HCT116 (cell line): Measurements from ENCODE around the gene ASF1A. TPM values are rescaled to one million over a fixed set of nuclear protein-coding genes. Genes with fewer than 3 reads are reported as not detected.

Experiments
- ATAC-seq: fragments of 200-7000 bp; cut with Tn5 transposase; 2 replicates; pipeline ENCODE4 v1.9.1; 2020; ENCODE audit warnings: mild to moderate bottlenecking, moderate library complexity
- BruUV-seq: library from RNA; stranded (reverse); fragments of 400-500 nt; replicated peaks from 2 replicates; lab custom pipeline; 2021; lab: Mats Ljungman, UMichigan
- CTCF ChIA-PET: fragments of 300-600 bp; sonication (Branson Sonifier 250); formaldehyde crosslinking; loops from one replicate; lab custom pipeline; 2021; ENCODE audit warnings: antibody characterized with exemption; lab: Charles Lee
- POLR2A ChIA-PET: fragments of 300-600, 350-600 bp; sonication (Branson Sonifier 250); formaldehyde crosslinking; loops from one replicate; lab custom pipeline; 2021; ENCODE audit warnings: antibody characterized with exemption; lab: Charles Lee
- RAD21 ChIA-PET, 2 experiments: fragments of 300-600 bp; sonication (Branson Sonifier 250); formaldehyde crosslinking; loops; one replicate each; lab custom pipeline; 2023; ENCODE audit warnings: low total read pairs in 2 of 2; ENCODE audit not compliant: uncharacterized antibody in 2 of 2, unreplicated experiment in 2 of 2, low non-redundant PET in 1 of 2; lab: Charles Lee
- DNase-seq: peaks from one replicate; pipeline ENCODE4 v3.0.0-alpha.2; 2010; ENCODE audit warnings: low read depth, low spot score
- H2AFZ ChIP-seq: fragments of 200-600 bp; shearing (Covaris generic), sonication (generic); 2 replicates; pipeline ENCODE4 v1.6.1; 2017; ENCODE audit warnings: low read depth, mixed run types, mixed read lengths, antibody characterized with exemption, low read length; ENCODE audit not compliant: poor library complexity, severe bottlenecking
- H3K27ac ChIP-seq: 2 replicates; pipeline ENCODE4 v1.5.1; 2012; ENCODE audit warnings: low read depth, low read length
- H3K27me3 ChIP-seq: fragments of 200-600 bp; sonication (generic); 2 replicates; pipeline ENCODE4 v1.6.1; 2016; ENCODE audit warnings: mixed run types, low read length, mixed read lengths; ENCODE audit not compliant: insufficient read depth
- H3K36me3 ChIP-seq, 2 experiments: fragments of 200-500 bp in 1 of 2; fragments of 200-600 bp in 1 of 2; sonication (Bioruptor generic) in 1 of 2; sonication (generic) in 1 of 2; 2 replicates each; pipeline versions ENCODE4 v1.5.1 to v1.6.1; 2014 to 2016; ENCODE audit warnings: low read length in 2 of 2, inconsistent platforms in 1 of 2, mixed read lengths in 1 of 2, mixed run types in 1 of 2; ENCODE audit not compliant: insufficient read depth in 2 of 2, control insufficient read depth in 1 of 2
- H3K4me1 ChIP-seq, 2 experiments: fragments of 200-600 bp in 1 of 2; sonication (generic) in 1 of 2; 2 replicates each; pipeline versions ENCODE4 v1.5.1 to v1.6.1; 2012 to 2017; ENCODE audit warnings: low read length in 2 of 2, inconsistent platforms in 1 of 2, mild to moderate bottlenecking in 1 of 2, mixed read lengths in 1 of 2, mixed run types in 1 of 2, moderate library complexity in 1 of 2; ENCODE audit not compliant: insufficient read depth in 2 of 2, control insufficient read depth in 1 of 2
- H3K4me2 ChIP-seq: fragments of 200-600 bp; sonication (generic); 2 replicates; pipeline ENCODE4 v1.6.1; 2017; ENCODE audit warnings: mixed run types, low read length, mixed read lengths
- H3K4me3 ChIP-seq, 2 experiments: fragments of 200-600 bp in 1 of 2; sonication (generic) in 1 of 2; replicated peaks in 1 of 2; 2 replicates each; pipeline ENCODE4 v1.5.1; 2011 to 2016; ENCODE audit warnings: low read length in 2 of 2, control low read depth in 1 of 2, low read depth in 1 of 2, mild to moderate bottlenecking in 1 of 2, mixed read lengths in 1 of 2, mixed run types in 1 of 2
- H3K79me2 ChIP-seq: fragments of 200-600 bp; sonication (generic); 2 replicates; pipeline ENCODE4 v1.6.1; 2017; ENCODE audit warnings: mild to moderate bottlenecking, mixed run types, low read length, moderate library complexity, mixed read lengths; ENCODE audit not compliant: insufficient read depth
- H3K9ac ChIP-seq: fragments of 200-600 bp; sonication (generic); 2 replicates; pipeline ENCODE4 v1.6.1; 2016; ENCODE audit warnings: low read length, mixed read lengths
- H3K9me2 ChIP-seq: fragments of 200-600 bp; sonication (generic), shearing (Covaris generic); 2 replicates; pipeline ENCODE4 v1.6.1; 2017; ENCODE audit warnings: mixed run types, mild to moderate bottlenecking, moderate library complexity; ENCODE audit not compliant: insufficient read depth
- H3K9me3 ChIP-seq, 2 experiments: fragments of 200-500 bp in 1 of 2; fragments of 200-600 bp in 1 of 2; sonication (Bioruptor generic) in 1 of 2; sonication (generic) in 1 of 2; 2 replicates each; pipeline ENCODE4 v1.6.1; 2014 to 2017; ENCODE audit warnings: low read length in 2 of 2, mixed read lengths in 2 of 2, inconsistent platforms in 1 of 2, low read depth in 1 of 2, mild to moderate bottlenecking in 1 of 2, mixed run types in 1 of 2, moderate library complexity in 1 of 2; ENCODE audit not compliant: control insufficient read depth in 1 of 2, insufficient read depth in 1 of 2
- H4K20me1 ChIP-seq: fragments of 200-600 bp; sonication (generic), shearing (Covaris generic); 2 replicates; pipeline ENCODE4 v1.6.1; 2017; ENCODE audit warnings: mixed run types, mild to moderate bottlenecking, moderate library complexity; ENCODE audit not compliant: insufficient read depth
- ATF3 ChIP-seq: IDR thresholded peaks from 2 replicates; pipeline ENCODE4 v1.6.1; 2012
- EGR1 ChIP-seq: IDR thresholded peaks from 2 replicates; pipeline ENCODE4 v1.6.1; 2012; ENCODE audit warnings: low read depth
- intact Hi-C: fragments of 100-400 bp; cut with micrococcal nuclease; formaldehyde crosslinking; loops from 2 replicates; pipeline ENCODE4 v1.10.0; 2022
- total RNA-seq: library from RNA; stranded (reverse); gene quantifications from one replicate; pipeline ENCODE4 v1.2.1, GENCODE V29; 2021; ENCODE audit not compliant: unreplicated experiment

ASF1A gene
- total RNA-seq, 1 experiment from 2014 or later, result 23.3 TPM

GRCh38 chr6:118856301-118856700, 37.7 kb upstream of the ASF1A start:
- Histone ChIP-seq H3K9me3 (no peaks in the 10 kb centered on the region), H3K79me2 (no peaks in the 10 kb centered on the region), H3K4me2 (no peak overlapping the region), H3K27ac (no peak overlapping the region), H3K36me3 (no peaks in the 10 kb centered on the region), H2AFZ (no peak overlapping the region), H4K20me1 (no peaks in the 10 kb centered on the region), H3K9ac (no peak overlapping the region), H3K9me2 (no peaks in the 10 kb centered on the region), H3K4me1 (no peaks in the 10 kb centered on the region), H3K27me3 (no peaks in the 10 kb centered on the region), H3K4me3 (no peak overlapping the region)
- CTCF ChIA-PET, result no interaction called here
- no peak for TF ChIP-seq EGR1
- POLR2A ChIA-PET, result no interaction called here
- no TSS peak for BruUV-seq
- DNase-seq (no peak), ATAC-seq (no peak)
- RAD21 ChIA-PET, result no interaction called here
- intact Hi-C loops, result no loop called here

- no peak for ATAC-seq
These were observed 34.4 kb upstream of the ASF1A start for GRCh38 chr6:118859517-118860064.

More at GRCh38 chr6:118859517-118860064, 34.4 kb upstream of the ASF1A start:
- TF ChIP-seq ATF3, result no peak
- Histone ChIP-seq H3K4me1 (no peaks in the 10 kb centered on the region), H3K79me2 (0 out of 2 replicates have a peak, but pooled peaks cover 4% of the 10 kb centered on the region), H3K9me2 (no peaks in the 10 kb centered on the region), H3K27me3 (no peaks in the 10 kb centered on the region), H3K9ac (no peak overlapping the region), H3K9me3 (no peaks in the 10 kb centered on the region), H4K20me1 (no peaks in the 10 kb centered on the region), H2AFZ (no peak overlapping the region), H3K4me3 (no peak overlapping the region), H3K27ac (no peak overlapping the region), H3K36me3 (no peaks in the 10 kb centered on the region), H3K4me2 (no peak overlapping the region)
- intact Hi-C loops, result no loop called here
- DNase-seq, result no peak
- CTCF ChIA-PET, result no interaction called here
- no TSS peak for BruUV-seq
- RAD21 ChIA-PET, result no interaction called here
- POLR2A ChIA-PET, result no interaction called here
